Measurements from ENCODE around the gene FGD3. TPM values are rescaled to one million over a fixed set of nuclear protein-coding genes. Genes with fewer than 3 reads are reported as not detected.
A peak's percentile ranks its signal among the peaks of the same experiment; 100 is the strongest.

FGD3 gene
- total RNA-seq, 2 donors from 2014 or later: 42.0 to 43.3 TPM

DNA sequence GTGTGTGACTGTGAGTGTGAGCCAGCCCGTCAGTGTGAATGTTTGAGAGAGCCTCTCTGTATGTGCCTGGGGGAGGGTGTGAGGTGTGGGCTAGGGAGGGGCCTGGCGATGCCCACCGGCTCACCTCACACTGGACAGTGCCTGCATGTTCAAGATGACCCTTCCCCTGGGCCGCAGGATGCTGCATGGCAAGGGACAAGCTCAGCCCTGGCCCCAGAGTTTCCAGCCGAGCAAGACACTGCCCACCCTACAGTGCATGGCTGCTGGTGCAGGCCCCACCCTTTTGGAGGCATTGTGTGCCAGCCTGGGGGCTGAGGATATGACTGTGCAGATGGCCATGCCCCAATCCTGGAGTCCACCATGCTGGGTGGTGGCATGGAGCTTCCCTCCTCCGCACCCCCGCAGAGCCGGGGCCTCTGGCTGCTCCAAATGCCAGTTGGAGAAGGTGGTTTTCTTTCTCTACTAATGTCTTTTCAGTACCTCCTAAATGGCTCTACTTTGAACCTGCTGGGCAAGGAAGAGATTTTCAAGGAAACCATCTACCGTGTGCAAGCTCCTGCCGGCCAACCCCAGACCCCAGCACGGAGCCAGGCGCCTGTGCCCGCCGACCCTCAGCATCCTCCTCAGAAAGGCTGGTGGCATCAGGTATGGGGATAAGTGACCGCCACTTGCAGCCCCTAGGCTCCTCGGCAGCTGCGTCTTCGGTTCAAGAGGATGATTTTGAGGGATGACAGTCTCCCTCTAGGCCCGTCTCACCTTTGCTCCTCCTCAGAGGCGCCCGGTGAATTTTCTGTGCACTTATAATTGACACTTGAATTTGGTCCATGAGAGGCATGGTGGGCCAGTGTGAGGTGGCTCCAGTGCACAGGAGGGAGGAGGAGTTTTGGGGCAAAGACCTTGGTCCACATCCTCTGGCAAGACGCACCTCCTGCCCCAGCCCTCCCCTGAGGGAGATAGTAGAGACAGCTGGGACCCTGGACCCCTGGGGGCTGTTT lies 27.7 kb downstream of the FGD3 start:
- DNase-seq (ENCODE audit: low spot score) (no peak), ATAC-seq (peak in 1 of 2 donors; percentile 26)
- Mint-ChIP-seq H3K27me3 (no peaks in the 10 kb centered on the region), H3K9me3 (no peaks in the 10 kb centered on the region), H3K36me3 (peaks cover 15% of the 10 kb centered on the region), H3K4me1 (ENCODE audit: low read depth in 2 of 2) (peaks cover 64% of the 10 kb centered on the region in 2 donors), H3K4me3 (no peak overlapping the region), H3K27ac (peak overlapping the region; percentile 82 to 87)

DNA sequence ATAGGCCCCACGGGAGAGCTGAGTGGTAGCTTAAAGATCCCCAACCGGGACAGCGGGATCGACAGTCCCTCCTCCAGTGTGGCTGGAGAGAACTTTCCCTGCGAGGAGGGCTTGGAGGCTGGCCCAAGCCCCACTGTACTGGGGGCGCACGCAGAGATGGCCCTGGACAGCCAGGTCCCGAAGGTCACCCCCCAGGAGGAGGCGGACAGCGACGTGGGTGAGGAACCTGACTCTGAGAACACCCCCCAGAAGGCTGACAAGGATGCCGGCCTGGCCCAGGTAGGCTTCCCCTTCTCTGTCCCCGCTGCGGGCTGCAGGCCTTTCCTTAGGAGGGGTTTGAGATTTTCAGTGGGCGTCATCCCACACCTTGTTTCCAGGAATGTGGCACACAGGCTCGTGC lies 29.1 kb downstream of the FGD3 start:
- H3K9me3 Mint-ChIP-seq: no peaks in the 10 kb centered on the region
- no peak overlapping the region for H3K4me3 Mint-ChIP-seq
- no peak for ATAC-seq
- H3K36me3 Mint-ChIP-seq: peaks cover 23% of the 10 kb centered on the region
- H3K27me3 Mint-ChIP-seq: no peaks in the 10 kb centered on the region
- peak overlapping the region; percentile 71 to 87 for H3K27ac Mint-ChIP-seq
- no peak for DNase-seq (ENCODE audit: low spot score)
- peaks cover 59 to 63% of the 10 kb centered on the region in 2 donors for H3K4me1 Mint-ChIP-seq (ENCODE audit: low read depth in 2 of 2)

DNA sequence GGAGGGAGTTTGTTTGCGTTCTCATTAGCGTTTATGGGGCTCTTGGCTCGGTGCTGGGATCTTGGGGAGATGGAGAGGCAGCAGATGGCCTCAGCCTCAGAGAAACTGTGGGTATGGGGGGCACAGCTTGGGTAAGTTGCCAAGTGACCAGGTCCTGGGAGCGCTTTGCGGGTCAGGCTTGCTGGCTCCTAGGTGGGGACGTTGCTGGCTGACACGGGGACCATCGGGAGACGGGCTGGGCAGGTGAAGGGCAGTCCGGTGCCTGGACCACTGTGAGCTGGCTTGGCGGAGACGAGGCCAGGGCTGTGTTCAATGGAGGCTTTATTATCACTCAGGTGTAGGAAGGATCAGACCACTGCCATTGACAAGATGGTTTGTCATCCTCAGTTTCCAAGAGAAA lies 30.0 kb downstream of the FGD3 start:
- peak overlapping the region; percentile 47 to 71 for H3K27ac Mint-ChIP-seq
- no peaks in the 10 kb centered on the region for H3K27me3 Mint-ChIP-seq
- H3K4me1 Mint-ChIP-seq (ENCODE audit: low read depth in 2 of 2): peaks cover 64 to 68% of the 10 kb centered on the region in 2 donors
- H3K36me3 Mint-ChIP-seq: peaks cover 31% of the 10 kb centered on the region
- DNase-seq (ENCODE audit: low spot score) (no peak), ATAC-seq (no peak)
- H3K4me3 Mint-ChIP-seq: no peak overlapping the region
- no peaks in the 10 kb centered on the region for H3K9me3 Mint-ChIP-seq

DNA sequence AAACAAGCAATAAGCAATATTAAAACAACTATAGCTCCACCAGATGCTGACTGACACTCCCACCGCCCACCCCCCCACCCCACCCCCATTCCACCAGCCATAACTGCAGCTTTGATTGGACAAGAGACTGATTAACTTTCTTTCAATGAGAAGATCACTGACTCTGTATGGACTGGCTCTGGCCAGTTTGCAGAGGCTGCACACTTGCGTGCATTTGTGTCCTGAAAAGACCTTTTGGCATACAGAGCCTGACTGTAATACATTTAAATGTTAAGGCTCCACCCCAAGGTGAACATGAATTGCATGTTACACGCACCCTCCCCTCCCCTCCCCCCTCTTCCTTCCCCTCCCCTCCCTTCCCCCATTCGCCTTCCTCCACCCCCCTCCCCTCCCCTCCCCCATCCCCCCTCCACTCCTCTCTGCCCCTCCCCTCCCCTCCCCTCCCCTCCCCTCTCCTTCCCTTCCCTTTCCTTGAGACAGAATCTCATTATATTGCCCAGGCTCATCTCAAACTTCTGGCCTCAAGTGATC lies 31.1 kb downstream of the FGD3 start:
- H3K27ac Mint-ChIP-seq: peak overlapping the region; percentile 71
- DNase-seq (ENCODE audit: low spot score) (no peak), ATAC-seq (no peak)
- peaks cover 52 to 57% of the 10 kb centered on the region in 2 donors for H3K4me1 Mint-ChIP-seq (ENCODE audit: low read depth in 2 of 2)
- H3K4me3 Mint-ChIP-seq: peak overlapping the region; percentile 16
- no peaks in the 10 kb centered on the region for H3K9me3 Mint-ChIP-seq
- H3K27me3 Mint-ChIP-seq: no peaks in the 10 kb centered on the region
- peaks cover 32% of the 10 kb centered on the region for H3K36me3 Mint-ChIP-seq

DNA sequence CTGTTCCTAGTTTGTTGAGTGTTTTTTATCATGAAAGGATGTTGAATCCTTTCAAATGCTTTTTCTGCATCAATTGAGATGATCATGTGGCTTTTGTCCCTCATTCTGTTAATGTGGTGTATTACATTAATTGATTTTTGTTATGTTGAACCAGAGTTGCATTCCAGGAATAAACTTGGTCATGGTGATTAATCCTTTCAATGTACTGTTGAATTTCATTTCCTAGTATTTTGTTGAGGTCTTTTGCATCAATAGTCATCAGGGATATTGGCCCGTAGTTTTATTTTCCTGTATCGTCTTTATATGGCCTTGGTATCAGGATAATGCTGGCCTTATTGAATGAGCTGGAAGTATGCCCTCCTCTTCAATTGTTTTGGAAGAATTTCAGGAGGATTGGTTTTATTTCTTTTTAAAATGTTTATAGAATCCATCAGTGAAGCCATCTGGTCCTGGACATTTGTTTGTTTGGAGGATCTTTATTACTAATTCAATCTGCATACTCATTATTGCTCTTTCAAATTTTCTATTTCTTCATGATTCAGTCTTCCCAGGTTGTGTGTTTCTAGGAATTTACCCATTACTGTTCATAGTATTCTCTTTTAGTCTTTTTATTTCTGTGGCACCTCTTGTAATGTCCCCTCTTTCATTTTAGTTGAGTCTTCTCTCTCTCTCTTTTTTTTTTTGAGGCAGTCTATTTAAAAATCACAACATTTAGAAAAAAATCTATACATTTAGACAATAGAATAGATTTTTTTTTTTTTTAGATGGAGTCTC lies 32.1 kb downstream of the FGD3 start:
- no peak for ATAC-seq
- no peak for DNase-seq (ENCODE audit: low spot score)
- H3K36me3 Mint-ChIP-seq: peaks cover 41% of the 10 kb centered on the region
- H3K9me3 Mint-ChIP-seq: peaks cover 3% of the 10 kb centered on the region
- peak overlapping the region; percentile 71 for H3K27ac Mint-ChIP-seq
- no peaks in the 10 kb centered on the region for H3K27me3 Mint-ChIP-seq
- peaks cover 45 to 55% of the 10 kb centered on the region in 2 donors for H3K4me1 Mint-ChIP-seq (ENCODE audit: low read depth in 2 of 2)
- peak overlapping the region; percentile 16 for H3K4me3 Mint-ChIP-seq

DNA sequence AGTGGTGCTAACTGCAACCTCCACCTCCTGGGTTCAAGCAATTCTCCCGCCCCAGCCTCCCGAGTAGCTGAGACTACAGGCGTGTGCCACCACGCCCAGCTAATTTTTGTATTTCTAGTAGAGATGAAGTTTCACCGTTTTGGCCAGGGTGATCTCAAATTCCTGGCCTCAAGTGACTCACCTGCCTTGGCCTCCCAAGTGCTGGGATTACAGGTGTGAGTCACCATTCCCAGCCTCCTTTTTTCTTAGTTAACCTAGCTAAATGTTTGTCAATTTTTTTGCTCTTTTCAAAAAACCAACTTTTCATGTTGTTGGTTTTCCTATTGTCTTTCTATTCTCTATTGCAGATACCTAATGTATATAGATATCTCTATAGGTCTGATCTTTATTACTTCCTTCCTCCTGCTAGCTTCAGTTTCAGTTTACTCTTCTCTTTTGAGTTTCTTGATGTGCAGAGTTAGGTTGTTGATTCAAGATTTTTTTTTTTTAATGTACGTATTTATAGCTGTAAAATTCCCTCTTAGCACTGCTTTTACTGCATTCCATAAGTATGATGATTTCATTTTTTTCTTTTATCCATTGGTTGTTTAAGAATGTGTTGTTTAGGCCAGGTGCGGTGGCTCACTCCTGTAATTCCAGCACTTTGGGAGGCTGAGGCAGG lies 32.9 kb downstream of the FGD3 start:
- peak overlapping the region; percentile 71 for H3K27ac Mint-ChIP-seq
- ATAC-seq (no peak), DNase-seq (ENCODE audit: low spot score) (no peak)
- peak overlapping the region; percentile 61 for H3K4me3 Mint-ChIP-seq
- H3K4me1 Mint-ChIP-seq (ENCODE audit: low read depth in 2 of 2): peaks cover 43 to 53% of the 10 kb centered on the region in 2 donors
- H3K36me3 Mint-ChIP-seq: peaks cover 42% of the 10 kb centered on the region
- no peaks in the 10 kb centered on the region for H3K27me3 Mint-ChIP-seq
- H3K9me3 Mint-ChIP-seq: peaks cover 3% of the 10 kb centered on the region

DNA sequence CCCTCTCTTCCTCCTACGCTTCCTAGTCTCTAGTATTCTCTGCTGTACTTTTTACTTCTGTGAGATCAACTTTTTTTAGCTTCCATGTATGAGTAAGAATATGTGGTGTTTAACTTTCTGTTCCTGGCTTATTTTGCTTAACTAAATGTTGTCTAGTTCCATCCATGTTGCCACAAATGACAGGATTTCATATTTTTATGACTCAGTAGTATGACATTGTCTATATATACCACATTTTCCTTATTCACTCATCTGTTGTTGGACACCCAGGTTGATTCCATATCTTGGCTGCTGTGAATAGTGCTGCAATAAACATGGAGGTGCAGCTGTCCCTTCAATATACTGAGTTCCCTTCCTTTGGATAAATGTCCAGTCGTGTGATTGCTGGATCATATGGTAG lies 34.8 kb downstream of the FGD3 start:
- peaks cover 50% of the 10 kb centered on the region for H3K36me3 Mint-ChIP-seq
- DNase-seq (ENCODE audit: low spot score) (no peak), ATAC-seq (no peak)
- H3K27me3 Mint-ChIP-seq: no peaks in the 10 kb centered on the region
- H3K4me3 Mint-ChIP-seq: peak overlapping the region; percentile 23
- H3K27ac Mint-ChIP-seq: peak overlapping the region; percentile 32 to 33
- peaks cover 3% of the 10 kb centered on the region for H3K9me3 Mint-ChIP-seq
- peaks cover 55 to 63% of the 10 kb centered on the region in 2 donors for H3K4me1 Mint-ChIP-seq (ENCODE audit: low read depth in 2 of 2)

DNA sequence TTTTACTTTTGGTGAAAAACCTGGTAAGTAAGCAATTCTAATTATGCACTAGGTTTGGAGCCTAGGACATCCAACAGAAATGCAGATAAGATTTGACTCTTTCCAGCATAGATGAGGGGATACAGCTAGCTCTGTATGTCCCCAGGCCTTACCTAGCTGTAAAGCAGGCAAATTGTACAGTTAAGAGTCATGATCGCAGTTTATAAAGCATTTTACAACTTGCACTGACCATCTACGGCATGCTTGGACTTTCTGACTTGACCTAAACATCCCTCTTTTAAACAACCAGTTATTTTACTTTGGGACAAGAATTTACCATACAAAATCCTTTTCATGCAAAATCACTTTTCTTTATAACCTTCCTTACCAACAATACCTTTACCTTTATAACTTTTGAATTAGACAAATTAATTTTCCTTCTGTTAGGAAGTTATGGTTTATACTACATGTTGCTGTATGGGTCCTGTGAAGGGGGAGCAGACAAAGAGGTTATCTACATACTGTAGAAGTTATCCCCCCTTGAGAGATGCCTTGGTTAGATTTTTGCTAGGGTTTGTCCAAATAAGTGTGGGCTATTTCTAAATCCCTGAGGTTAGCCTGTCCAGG lies 36.8 kb downstream of the FGD3 start:
- ATAC-seq (no peak), DNase-seq (ENCODE audit: low spot score) (no peak)
- Mint-ChIP-seq H3K27me3 (no peaks in the 10 kb centered on the region), H3K4me3 (no peak overlapping the region), H3K36me3 (peaks cover 39% of the 10 kb centered on the region), H3K4me1 (ENCODE audit: low read depth in 2 of 2) (peaks cover 57 to 66% of the 10 kb centered on the region in 2 donors), H3K27ac (peak overlapping the region in 1 of 2 donors; percentile 62), H3K9me3 (peaks cover 3% of the 10 kb centered on the region)

DNA sequence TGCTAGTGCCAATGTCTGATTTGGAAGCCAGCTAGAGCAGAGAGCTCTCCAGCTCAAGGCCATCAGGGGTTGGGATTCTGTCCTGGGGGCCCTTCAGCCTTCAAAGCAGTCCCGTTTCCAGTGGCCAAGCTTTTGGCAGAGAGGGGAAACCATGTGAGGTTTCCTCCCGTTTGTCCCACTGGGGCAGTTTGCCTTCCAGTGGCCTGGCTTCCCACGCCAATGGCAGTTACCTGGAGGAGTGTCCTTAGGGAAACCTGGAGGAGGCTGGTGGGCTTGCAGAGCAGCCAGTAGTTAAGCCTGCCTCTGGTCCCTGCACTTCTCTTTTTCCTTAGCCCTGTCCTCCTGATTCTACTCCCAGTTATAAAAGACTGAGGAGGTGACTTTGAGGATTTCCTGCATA lies 37.7 kb downstream of the FGD3 start:
- H3K4me1 Mint-ChIP-seq (ENCODE audit: low read depth in 2 of 2): peaks cover 58 to 66% of the 10 kb centered on the region in 2 donors
- H3K4me3 Mint-ChIP-seq: no peak overlapping the region
- no peak for ATAC-seq

DNA sequence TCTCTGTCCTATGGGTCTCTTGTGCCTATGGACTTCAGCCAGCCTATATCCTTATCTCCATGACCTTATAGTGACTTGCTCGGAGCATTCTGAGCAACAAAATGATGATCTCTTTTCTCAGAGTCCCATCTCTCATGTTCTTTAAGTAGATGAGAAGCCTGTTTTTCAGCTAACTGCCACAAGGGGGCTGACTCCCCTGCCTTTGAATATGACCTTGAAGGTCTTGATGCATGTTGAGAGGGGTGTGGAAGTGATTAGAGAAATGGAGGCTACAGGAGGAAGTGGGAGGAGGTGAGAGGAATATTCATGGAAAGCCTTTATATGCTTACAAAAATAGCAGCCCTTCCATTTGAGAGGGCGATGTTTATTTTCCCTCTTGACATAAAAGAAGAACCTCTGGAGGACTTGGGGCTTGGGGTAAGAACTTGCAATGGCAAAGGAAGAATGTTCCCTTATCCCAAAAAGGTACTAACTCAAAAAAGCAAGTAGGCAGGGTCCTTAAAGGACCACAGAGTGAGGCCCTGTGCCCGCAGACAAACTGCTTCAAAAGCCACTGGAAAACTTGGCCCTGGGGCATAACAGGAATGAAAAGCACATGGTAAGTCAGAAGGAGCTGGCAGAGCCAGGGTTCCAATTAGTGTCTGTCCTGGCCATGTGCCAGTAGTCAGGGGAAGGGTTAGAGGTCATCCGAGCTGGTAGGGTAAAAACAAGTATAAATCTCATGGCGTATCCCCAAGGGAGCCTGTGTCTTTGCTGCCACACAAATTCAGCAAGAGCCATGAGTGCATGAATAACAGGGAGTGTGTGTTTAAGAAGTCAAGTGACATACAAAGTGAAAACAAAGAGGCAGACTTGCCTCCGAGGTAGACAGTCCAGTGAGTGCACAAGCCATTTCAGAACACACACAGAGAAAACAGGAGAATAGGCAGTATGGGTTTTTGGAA lies 39.1 kb downstream of the FGD3 start:
- DNase-seq (ENCODE audit: low spot score) (no peak), ATAC-seq (peak in 1 of 2 donors; percentile 15)
- H3K4me1 Mint-ChIP-seq (ENCODE audit: low read depth in 2 of 2): peaks cover 59 to 69% of the 10 kb centered on the region in 2 donors
- H3K27me3 Mint-ChIP-seq: no peaks in the 10 kb centered on the region
- peak overlapping the region; percentile 7 for H3K4me3 Mint-ChIP-seq
- peaks cover 3% of the 10 kb centered on the region for H3K9me3 Mint-ChIP-seq
- H3K36me3 Mint-ChIP-seq: peaks cover 30% of the 10 kb centered on the region
- H3K27ac Mint-ChIP-seq: peak overlapping the region; percentile 57 to 59

More for the DNA sequence above, 37.7 kb downstream of the FGD3 start:
- Mint-ChIP-seq H3K36me3 (peaks cover 38% of the 10 kb centered on the region), H3K9me3 (peaks cover 3% of the 10 kb centered on the region), H3K27ac (no peak overlapping the region), H3K27me3 (no peaks in the 10 kb centered on the region)
- DNase-seq (ENCODE audit: low spot score): no peak

DNA sequence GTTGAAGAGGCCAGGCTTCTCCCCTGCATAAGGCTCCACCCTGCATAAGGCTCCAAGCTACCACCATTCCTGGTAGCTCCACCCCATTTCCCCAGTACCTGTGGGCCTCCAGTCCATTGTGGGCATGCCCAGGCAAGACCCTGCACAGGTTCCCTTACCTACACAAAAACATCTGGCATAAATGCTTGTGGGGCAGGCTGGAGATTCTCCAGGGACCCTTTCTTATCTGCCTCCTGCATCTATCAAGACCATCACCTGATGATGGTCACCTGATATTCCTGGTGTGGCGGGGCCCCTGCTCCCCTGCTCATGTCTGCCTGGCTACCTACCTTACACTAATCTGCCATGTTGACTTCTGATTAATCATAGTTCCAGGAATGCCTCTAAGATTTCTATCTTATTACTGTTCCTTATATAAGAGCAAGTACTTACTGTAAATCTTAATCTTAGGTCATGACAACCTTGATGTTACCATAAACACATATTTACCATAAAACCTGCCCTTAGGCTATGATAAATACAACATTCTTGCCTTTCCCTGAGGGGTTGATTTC lies 41.0 kb downstream of the FGD3 start:
- DNase-seq (ENCODE audit: low spot score): no peak
- Mint-ChIP-seq H3K36me3 (peaks cover 22% of the 10 kb centered on the region), H3K27ac (peak overlapping the region; percentile 50 to 69), H3K9me3 (peaks cover 3% of the 10 kb centered on the region), H3K27me3 (no peaks in the 10 kb centered on the region), H3K4me3 (no peak overlapping the region), H3K4me1 (ENCODE audit: low read depth in 2 of 2) (peaks cover 69 to 79% of the 10 kb centered on the region in 2 donors)
- no peak for ATAC-seq

DNA sequence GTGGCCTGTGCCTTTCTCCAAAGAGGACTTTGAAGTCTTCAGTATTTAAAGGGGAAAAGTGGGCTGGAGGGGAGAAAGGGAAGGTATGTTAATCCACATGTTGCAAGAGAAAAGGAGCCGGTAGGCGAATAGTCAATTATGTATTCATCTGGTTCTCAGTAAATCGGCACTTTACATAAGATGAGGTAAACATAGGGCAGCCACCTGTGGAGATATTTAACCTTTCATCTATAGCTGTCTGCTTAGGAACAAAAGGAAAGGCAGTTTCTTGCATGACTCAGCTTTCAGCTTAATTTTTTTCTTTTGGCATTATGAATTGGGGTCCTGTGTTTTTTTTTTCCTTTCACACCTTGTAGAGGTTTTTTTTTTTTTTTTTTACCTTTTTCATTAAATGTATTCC lies 42.2 kb downstream of the FGD3 start:
- Mint-ChIP-seq H3K36me3 (peaks cover 20% of the 10 kb centered on the region), H3K9me3 (no peaks in the 10 kb centered on the region), H3K27me3 (no peaks in the 10 kb centered on the region), H3K4me3 (no peak overlapping the region), H3K27ac (peak overlapping the region; percentile 50 to 69), H3K4me1 (ENCODE audit: low read depth in 2 of 2) (peaks cover 72 to 78% of the 10 kb centered on the region in 2 donors)
- DNase-seq (ENCODE audit: low spot score) (no peak), ATAC-seq (no peak)

Measured in natural killer cell treated with Interleukin-12 subunit alpha and Interleukin-12 subunit beta and Interleukin-15 and Interleukin-18, amount 100 ng/mL, for 72 hours (primary cell).